PFSK-1 (cell line): ENCODE measurements around the gene NATD1.

Source experiments
- POLR2AphosphoS5 ChIP-seq: IDR thresholded peaks from 2 replicates; pipeline ENCODE4 v1.6.1; 2012; ENCODE audit warnings: low read depth, mild to moderate bottlenecking, control low read depth, low read length, moderate library complexity
- SIN3A ChIP-seq: IDR thresholded peaks from 2 replicates; pipeline ENCODE4 v1.6.1; 2012; ENCODE audit warnings: mild to moderate bottlenecking, low read length, moderate library complexity, borderline replicate concordance; ENCODE audit not compliant: insufficient read depth
- TAF1 ChIP-seq: IDR thresholded peaks from 2 replicates; pipeline ENCODE4 v1.6.1; 2012; ENCODE audit warnings: low read length, control low read depth, borderline replicate concordance; ENCODE audit not compliant: insufficient read depth
- TF ChIP-seq, protein P1 (sequence below), 2 experiments: IDR thresholded peaks; 2 replicates each; pipeline versions ENCODE4 v1.6.1 to v1.8.0; 2011 to 2012; ENCODE audit warnings: low read depth in 2 of 2, low read length in 2 of 2, control low read depth in 1 of 2, inconsistent platforms in 1 of 2, mild to moderate bottlenecking in 1 of 2, moderate library complexity in 1 of 2; ENCODE audit not compliant: insufficient read depth in 1 of 2

DNA sequence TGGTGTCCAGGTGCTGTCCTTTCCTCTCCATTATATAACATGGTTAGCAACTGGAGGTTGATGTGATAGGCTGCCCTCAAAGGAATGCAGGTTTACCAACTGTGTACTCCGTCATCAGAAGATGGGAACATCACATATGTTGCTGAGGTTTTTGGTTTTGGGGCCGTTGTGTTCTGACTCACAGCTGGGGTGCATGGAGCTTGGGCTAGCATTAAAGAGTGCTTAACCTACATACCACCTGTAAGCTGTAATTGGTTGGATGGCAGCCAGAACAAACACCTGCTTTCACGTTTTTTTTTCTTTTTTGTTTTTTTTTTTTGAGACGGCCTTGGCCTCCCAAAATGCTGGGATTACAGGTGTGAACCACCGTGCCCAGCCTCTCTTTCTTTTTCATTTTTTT, 60.2 kb downstream of the NATD1 start:
- TF ChIP-seq POLR2AphosphoS5, result no peak
- no peak for TF ChIP-seq SIN3A
- TF ChIP-seq, protein P1, sequence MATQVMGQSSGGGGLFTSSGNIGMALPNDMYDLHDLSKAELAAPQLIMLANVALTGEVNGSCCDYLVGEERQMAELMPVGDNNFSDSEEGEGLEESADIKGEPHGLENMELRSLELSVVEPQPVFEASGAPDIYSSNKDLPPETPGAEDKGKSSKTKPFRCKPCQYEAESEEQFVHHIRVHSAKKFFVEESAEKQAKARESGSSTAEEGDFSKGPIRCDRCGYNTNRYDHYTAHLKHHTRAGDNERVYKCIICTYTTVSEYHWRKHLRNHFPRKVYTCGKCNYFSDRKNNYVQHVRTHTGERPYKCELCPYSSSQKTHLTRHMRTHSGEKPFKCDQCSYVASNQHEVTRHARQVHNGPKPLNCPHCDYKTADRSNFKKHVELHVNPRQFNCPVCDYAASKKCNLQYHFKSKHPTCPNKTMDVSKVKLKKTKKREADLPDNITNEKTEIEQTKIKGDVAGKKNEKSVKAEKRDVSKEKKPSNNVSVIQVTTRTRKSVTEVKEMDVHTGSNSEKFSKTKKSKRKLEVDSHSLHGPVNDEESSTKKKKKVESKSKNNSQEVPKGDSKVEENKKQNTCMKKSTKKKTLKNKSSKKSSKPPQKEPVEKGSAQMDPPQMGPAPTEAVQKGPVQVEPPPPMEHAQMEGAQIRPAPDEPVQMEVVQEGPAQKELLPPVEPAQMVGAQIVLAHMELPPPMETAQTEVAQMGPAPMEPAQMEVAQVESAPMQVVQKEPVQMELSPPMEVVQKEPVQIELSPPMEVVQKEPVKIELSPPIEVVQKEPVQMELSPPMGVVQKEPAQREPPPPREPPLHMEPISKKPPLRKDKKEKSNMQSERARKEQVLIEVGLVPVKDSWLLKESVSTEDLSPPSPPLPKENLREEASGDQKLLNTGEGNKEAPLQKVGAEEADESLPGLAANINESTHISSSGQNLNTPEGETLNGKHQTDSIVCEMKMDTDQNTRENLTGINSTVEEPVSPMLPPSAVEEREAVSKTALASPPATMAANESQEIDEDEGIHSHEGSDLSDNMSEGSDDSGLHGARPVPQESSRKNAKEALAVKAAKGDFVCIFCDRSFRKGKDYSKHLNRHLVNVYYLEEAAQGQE (IDR thresholded peaks at IDR 0.05; ENCODE audit: insufficient read depth in 1 of 2, low read depth in 2 of 2, low read length in 2 of 2), result no peak
- no peak for TF ChIP-seq TAF1
